HepG2 (cell line): ENCODE data around the gene SMIM1. TPM values are rescaled to one million over a fixed set of nuclear protein-coding genes. Genes with fewer than 3 reads are reported as not detected.
A peak's percentile ranks its signal among the peaks of the same experiment; 100 is the strongest.

Experiments used
- AGO2 ChIP-seq: fragments of 200-400 bp; formaldehyde crosslinking; optimal IDR thresholded peaks from 2 replicates; pipeline ENCODE3; 2017; ENCODE audit warnings: mild to moderate bottlenecking, low read depth, low read length, moderate library complexity
- HINFP ChIP-seq: sonication (generic); formaldehyde crosslinking; IDR thresholded peaks from 2 replicates; pipeline ENCODE4 v1.4.0; 2020; ENCODE audit warnings: low read depth, mild to moderate bottlenecking, missing genetic modification reagents
- NFAT5 ChIP-seq: sonication (generic); formaldehyde crosslinking; IDR thresholded peaks from 2 replicates; pipeline ENCODE4 v1.4.0; 2020; ENCODE audit warnings: missing genetic modification reagents
- POGK ChIP-seq: sonication (generic); formaldehyde crosslinking; conservative IDR thresholded peaks from 2 replicates; pipeline ENCODE4 v1.8.0; 2022; ENCODE audit warnings: mild to moderate bottlenecking, moderate library complexity, missing genetic modification reagents
- RBFOX2 ChIP-seq: fragments of 200-400 bp; formaldehyde crosslinking; IDR thresholded peaks from 2 replicates; pipeline ENCODE4 v1.6.1; 2017; ENCODE audit warnings: low read depth, mild to moderate bottlenecking, low read length
- SIX4 ChIP-seq: sonication (generic); formaldehyde crosslinking; IDR thresholded peaks from 2 replicates; pipeline ENCODE4 v1.4.0; 2020; ENCODE audit warnings: missing genetic modification reagents
- ZFP62 ChIP-seq: sonication (generic); formaldehyde crosslinking; IDR thresholded peaks from 2 replicates; pipeline ENCODE4 v1.4.0; 2020; ENCODE audit warnings: missing genetic modification reagents
- ZFP91 ChIP-seq: sonication (generic); formaldehyde crosslinking; IDR thresholded peaks from 2 replicates; pipeline ENCODE4 v1.9.0; 2022; ENCODE audit warnings: missing genetic modification reagents, mild to moderate bottlenecking, borderline replicate concordance
- ZNF224 ChIP-seq: sonication (generic); formaldehyde crosslinking; IDR thresholded peaks from 2 replicates; pipeline ENCODE4 v1.5.0; 2020; ENCODE audit warnings: mild to moderate bottlenecking, missing genetic modification reagents
- ZNF235 ChIP-seq: sonication (generic); formaldehyde crosslinking; IDR thresholded peaks from 2 replicates; pipeline ENCODE4 v1.8.1; 2023; ENCODE audit warnings: mild to moderate bottlenecking, missing genetic modification reagents, borderline replicate concordance
- ZNF251 ChIP-seq: sonication (generic); formaldehyde crosslinking; IDR thresholded peaks from 2 replicates; pipeline ENCODE4 v1.9.0; 2021; ENCODE audit warnings: mild to moderate bottlenecking, missing genetic modification reagents
- ZNF326 ChIP-seq: sonication (generic); formaldehyde crosslinking; IDR thresholded peaks from 2 replicates; pipeline ENCODE4 v1.4.0; 2020; ENCODE audit warnings: missing genetic modification reagents, borderline replicate concordance
- ZNF329 ChIP-seq: sonication (generic); formaldehyde crosslinking; IDR thresholded peaks from 2 replicates; pipeline ENCODE4 v1.9.0; 2021; ENCODE audit warnings: low read depth, mild to moderate bottlenecking, missing genetic modification reagents
- ZNF468 ChIP-seq: sonication (generic); formaldehyde crosslinking; IDR thresholded peaks from 2 replicates; pipeline ENCODE4 v1.8.0; 2022; ENCODE audit warnings: mild to moderate bottlenecking, moderate library complexity, missing genetic modification reagents
- ZNF720 ChIP-seq: sonication (generic); formaldehyde crosslinking; IDR thresholded peaks from 2 replicates; pipeline ENCODE4 v1.4.0; 2020; ENCODE audit warnings: missing genetic modification reagents
- ZNF749 ChIP-seq: sonication (generic); formaldehyde crosslinking; IDR thresholded peaks from 2 replicates; pipeline ENCODE4 v1.8.0; 2022; ENCODE audit warnings: mild to moderate bottlenecking, missing genetic modification reagents, moderate library complexity, borderline replicate concordance
- ZNF768 ChIP-seq: sonication (generic); formaldehyde crosslinking; IDR thresholded peaks from 2 replicates; pipeline ENCODE4 v1.4.0; 2020; ENCODE audit warnings: missing genetic modification reagents
- ZNF776 ChIP-seq: sonication (generic); formaldehyde crosslinking; IDR thresholded peaks from 2 replicates; pipeline ENCODE4 v1.4.0; 2020; ENCODE audit warnings: mild to moderate bottlenecking, missing genetic modification reagents
- polyA plus RNA-seq, 8 experiments: library from polyadenylated mRNA; depleted of rRNA in 3 of 8; stranded (reverse) in 7 of 8; unstranded in 1 of 8; fragments of >200 nt; fragmentation: Illumina TruSeq in 4 of 8; extraction: Trizol in 4 of 8; gene quantifications; 2 replicates each; pipeline versions ENCODE4 v1.2.1 to v1.2.3, GENCODE V29; 2011 to 2016; ENCODE audit warnings: low read depth in 4 of 8, missing spikeins in 1 of 8, mixed read lengths in 1 of 8; ENCODE audit not compliant: insufficient read depth in 1 of 8
- total RNA-seq, 5 experiments: library from RNA; depleted of rRNA; stranded (reverse); fragments of >200 nt; fragmentation: Illumina TruSeq; extraction: Trizol; gene quantifications; 2 replicates each; pipeline ENCODE4 v1.2.3, GENCODE V29; 2016; ENCODE audit warnings: low read depth in 1 of 5

SMIM1 gene
- total and polyA plus RNA-seq, 2 of the 13 experiments (the other 11 are each of a cell fraction or from before 2014, with no cell fraction given): 12.4 to 56.3 TPM

- TF ChIP-seq NFAT5: no peak
- no peak for TF ChIP-seq ZFP62 (CRISPR knock-in tag)
- TF ChIP-seq ZNF776 (CRISPR knock-in tag): peak; percentile 69; the same call in 1 of the 2 replicates
- no peak for TF ChIP-seq ZNF329 (CRISPR knock-in tag)
- peak; percentile 89 for TF ChIP-seq ZNF326 (CRISPR knock-in tag)
- TF ChIP-seq RBFOX2: 0 out of 2 replicates have a peak, but pooled peaks have one; percentile 42
- peak; percentile 94 for TF ChIP-seq AGO2
- TF ChIP-seq ZNF768 (CRISPR knock-in tag): peak; percentile 38
- TF ChIP-seq ZNF224 (CRISPR knock-in tag): 0 out of 2 replicates have a peak, but pooled peaks have one; percentile 36
- TF ChIP-seq HINFP (CRISPR knock-in tag): peak; percentile 16; the same call in 1 of the 2 replicates
- no peak for TF ChIP-seq ZNF251 (CRISPR knock-in tag)
- no peak for TF ChIP-seq ZNF235 (CRISPR knock-in tag)
- TF ChIP-seq ZFP91: peak; percentile 47; the same call in 1 of the 2 replicates
- no peak for TF ChIP-seq ZNF749
- no peak for TF ChIP-seq ZNF720 (CRISPR knock-in tag)
- TF ChIP-seq ZNF468 (CRISPR knock-in tag): no peak
- TF ChIP-seq SIX4 (CRISPR knock-in tag): 0 out of 2 replicates have a peak, but pooled peaks have one; percentile 14
- 0 out of 2 replicates have a peak, but pooled peaks have one; percentile 18 for TF ChIP-seq POGK (CRISPR knock-in tag)
- TF ChIP-seq, all 625 proteins: peak for 23
Measured at GRCh38 chr1:3777647-3778589, 5.4 kb downstream of the SMIM1 start (continued).
